Fibroblast of skin of right quadriceps (primary cell): Measurements from ENCODE around the gene ZNF319.
A peak's percentile ranks its signal among the peaks of the same experiment; 100 is the strongest.
"Not testable (repeated sequence)": the region's sequence is repeated elsewhere in the genome, so short reads cannot be mapped to it uniquely, and the experiment has no call there.

ENCODE experiments used
- DNase-seq: peaks from one replicate; pipeline ENCODE4 v3.0.0-alpha.2; 2013

Gene ZNF319

DNA sequence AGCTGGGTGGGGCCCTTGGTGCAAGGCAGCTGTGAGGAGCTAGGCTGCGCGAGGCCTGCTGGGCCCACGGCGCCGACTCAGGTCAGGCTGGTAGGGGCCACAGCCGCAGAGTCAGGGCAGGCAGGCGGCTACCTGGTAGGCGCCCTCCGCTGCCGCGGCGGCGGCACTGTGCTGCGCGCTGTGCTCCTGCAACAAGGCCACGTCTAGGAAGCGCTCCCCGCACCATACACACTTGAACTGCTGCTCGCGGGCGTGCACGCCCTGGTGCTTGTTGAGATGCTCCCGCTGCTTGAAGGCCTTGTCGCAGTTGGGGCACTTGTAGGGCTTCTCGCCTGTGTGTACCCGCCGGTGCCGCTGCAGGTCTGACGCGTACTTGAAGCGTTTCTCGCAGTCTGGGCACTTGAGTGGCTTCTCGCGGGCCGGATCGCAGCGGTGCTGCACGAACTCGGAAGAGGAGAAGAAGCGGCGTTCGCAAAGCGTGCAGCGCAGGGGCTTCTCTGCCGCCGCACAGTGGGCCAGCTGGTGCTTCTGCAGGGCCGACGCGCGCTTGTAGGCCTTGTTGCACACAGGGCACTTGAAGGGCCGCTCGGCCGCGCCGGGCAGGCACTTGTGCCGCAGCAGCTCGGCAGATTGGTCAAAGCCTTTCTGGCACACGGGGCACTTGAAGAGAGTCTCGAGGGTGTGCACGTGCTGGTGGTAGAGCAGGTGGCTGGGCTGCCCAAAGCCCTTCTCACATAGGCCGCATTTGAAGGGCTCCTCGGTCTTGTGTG, 3.9 kb downstream of the ZNF319 start:
- DNase-seq = no peak

DNA sequence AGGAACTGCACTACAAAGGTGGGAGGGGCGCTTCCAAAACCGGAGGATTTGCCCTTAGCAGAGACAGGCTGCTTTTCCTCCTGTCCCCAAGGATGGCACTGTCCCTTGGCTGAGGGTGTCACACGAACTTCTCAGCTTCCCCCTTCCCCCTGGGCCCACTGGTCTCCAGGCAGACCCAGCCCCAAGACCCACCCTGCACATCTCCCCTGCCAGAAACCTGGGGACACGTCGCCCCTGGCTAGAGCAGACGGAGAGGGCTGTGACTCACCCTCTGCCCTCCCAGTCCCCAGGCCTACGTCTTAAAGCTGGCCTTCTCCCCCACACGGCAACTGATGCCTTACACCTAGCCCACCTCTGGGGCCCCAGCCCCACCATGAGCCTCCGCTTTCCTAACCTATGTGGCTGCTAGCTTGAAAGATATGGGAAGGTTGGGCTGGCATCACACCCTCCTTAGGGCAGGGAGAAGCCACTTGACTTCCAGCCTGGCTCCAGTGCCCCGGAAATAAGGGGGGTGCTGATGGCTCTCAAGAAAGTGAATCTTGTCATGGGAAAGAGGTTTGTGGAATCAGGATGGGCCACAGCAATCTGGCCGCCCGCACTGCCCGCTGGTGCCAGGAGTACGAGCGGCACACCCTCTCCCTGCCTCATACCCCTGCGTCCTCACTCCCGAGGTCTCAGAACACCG, 4.6 kb downstream of the ZNF319 start:
- DNase-seq = no peak

GRCh38 chr16:57994778-57995177, 5.7 kb downstream of the ZNF319 start:
- no peak for DNase-seq

DNA sequence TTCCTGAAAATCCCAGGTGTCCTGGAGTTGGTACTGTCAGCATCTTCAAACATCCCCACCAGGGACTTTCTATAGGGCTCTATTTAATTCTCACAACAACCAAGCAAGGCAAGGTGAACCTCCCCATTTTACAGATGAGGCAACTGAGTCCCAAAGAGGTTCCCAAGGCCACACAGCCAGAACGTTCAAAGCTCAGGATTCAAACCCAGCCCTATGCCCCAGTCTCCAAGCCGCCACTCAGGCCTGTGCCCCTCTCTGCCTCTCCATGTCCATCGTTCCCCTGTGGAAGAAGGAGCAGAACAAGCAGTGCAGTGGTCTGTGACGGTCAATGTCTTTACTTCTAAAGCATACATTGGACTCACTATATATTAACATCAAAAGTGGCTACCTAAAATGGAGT, 6.1 kb downstream of the ZNF319 start:
- no peak for DNase-seq

GRCh38 chr16:57993897-57994296, 6.6 kb downstream of the ZNF319 start:
- no peak for DNase-seq

- DNase-seq = no peak
Measured at GRCh38 chr16:57993438-57993837, 7.0 kb downstream of the ZNF319 start.

GRCh38 chr16:57992084-57992483, 8.4 kb downstream of the ZNF319 start:
- DNase-seq = no peak

- no peak for DNase-seq
Measured at GRCh38 chr16:57991551-57992059, 8.9 kb downstream of the ZNF319 start.

GRCh38 chr16:57988929-57989328, 11.5 kb downstream of the ZNF319 start:
- DNase-seq = no peak

- no peak for DNase-seq
Measured at GRCh38 chr16:57987441-57988177, 12.9 kb downstream of the ZNF319 start.

GRCh38 chr16:57986196-57986595, 14.3 kb downstream of the ZNF319 start:
- DNase-seq = no peak

GRCh38 chr16:57985204-57986181, 15.0 kb downstream of the ZNF319 start:
- DNase-seq = no peak

GRCh38 chr16:57984443-57985203, 15.8 kb downstream of the ZNF319 start:
- peak; percentile 81 for DNase-seq

DNA sequence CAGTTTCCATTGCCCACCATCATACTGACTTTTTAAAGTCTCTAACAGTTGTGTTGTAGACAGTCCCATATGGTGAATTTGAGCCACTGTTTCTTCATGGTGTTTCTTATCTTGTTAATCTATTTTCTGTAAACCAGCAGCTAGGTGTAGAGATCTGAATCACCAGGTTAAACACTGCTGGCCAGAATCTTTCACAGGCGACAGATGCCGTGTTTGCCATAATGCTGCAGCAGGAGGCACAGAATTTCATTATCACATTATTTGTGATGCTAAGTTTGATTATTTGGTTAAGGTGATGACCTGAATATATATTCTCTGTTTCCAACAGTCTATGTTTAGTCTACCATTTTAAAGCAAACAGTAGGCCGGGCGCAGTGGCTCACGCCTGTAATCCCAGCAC, 18.1 kb downstream of the ZNF319 start:
- no peak for DNase-seq

- no peak for DNase-seq
Measured at GRCh38 chr16:57981636-57982035, 18.8 kb downstream of the ZNF319 start.

DNA sequence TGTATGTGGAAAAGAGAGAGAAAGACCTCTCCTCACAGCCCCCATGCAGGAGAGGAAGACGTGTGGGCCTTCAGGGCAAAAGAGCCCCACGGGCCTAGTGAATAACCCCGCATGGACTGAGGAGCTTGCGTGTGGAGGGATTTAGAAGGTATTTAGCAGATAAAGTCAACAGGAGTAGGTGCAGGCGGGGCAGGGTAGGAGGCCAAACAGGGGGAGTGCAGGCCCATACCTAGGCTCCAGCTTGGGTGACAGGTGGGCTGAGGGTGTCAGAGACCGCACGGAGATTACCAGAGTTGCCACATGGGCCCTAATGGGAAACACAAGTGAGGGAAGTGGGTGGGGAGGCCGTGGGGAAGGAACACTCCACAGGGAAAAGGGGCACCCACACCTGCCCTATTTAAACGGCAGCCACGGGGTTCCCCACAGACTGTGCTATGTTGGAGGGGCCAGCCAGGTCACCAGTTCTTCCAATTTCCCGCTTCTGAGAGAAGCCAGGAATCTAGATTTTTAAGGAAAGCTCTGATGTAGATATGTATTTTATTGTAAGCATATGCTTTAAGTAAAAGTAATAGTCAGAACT, 21.4 kb downstream of the ZNF319 start:
- no peak for DNase-seq

DNA sequence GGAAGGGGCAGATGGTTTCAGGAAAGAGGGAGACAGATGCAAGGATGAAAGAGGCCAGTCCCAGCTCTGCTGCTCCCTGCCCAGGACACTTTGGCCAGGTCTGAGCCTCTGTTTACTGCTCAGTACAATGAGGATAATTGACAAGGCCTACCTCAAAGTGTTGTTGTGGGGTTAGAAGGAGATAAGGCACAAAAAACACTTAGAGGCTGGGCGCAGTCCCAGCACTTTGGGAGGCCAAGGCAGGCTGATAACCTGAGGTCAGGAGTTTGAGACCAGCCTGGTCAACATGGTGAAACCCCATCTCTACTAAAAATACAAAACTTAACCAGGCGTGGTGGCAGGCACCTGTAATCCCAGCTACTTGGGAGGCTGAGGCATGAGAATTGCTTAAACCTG, 22.4 kb downstream of the ZNF319 start:
- DNase-seq = not testable (repeated sequence)

DNA sequence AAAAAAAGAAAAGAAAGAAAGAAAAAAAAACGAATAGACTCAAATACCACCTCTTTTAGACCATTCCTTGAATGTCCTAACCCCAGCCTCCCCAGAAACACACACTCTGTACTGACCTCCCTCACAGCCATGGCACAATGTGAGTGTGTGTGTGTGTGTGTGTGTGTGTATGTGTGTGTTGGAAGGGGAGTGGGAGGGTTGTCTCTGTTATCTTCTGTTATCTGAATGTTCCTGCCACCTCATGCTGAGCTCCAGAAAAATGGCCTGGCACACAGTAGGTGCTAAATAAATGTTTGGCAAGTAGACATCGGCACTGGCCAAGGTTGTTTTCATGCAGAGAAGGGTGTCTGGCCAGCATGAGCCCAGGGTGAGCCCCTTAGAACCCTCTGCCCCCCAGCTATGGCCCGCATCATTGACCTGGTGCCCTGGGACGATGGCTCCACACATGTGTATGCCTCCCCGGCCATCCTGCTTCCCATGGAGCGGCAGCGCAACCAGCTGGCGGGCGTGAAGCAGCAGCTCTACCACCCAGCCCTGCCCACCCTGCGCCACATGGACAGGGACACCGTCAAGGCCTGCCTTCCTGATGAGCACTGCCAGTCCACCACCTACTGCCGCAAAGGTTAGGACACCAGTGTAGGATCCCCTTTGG, 22.9 kb downstream of the ZNF319 start:
- no peak for DNase-seq

- DNase-seq = no peak
Measured at GRCh38 chr16:57976331-57976796, 24.1 kb downstream of the ZNF319 start.

GRCh38 chr16:57972306-57972705, 28.2 kb downstream of the ZNF319 start:
- no peak for DNase-seq

GRCh38 chr16:57971848-57972247, 28.6 kb downstream of the ZNF319 start:
- DNase-seq = no peak
